ENCODE results near the gene TLE4.

The TLE4 gene

GRCh38 chr9:79765466-79765865, 193.7 kb downstream of the TLE4 start:
- no peak for DNase-seq (ENCODE audit: low read depth in 4 of 4, low spot score in 1 of 4)

GRCh38 chr9:79766091-79766490, 194.3 kb downstream of the TLE4 start:
- DNase-seq (ENCODE audit: low read depth in 4 of 4, low spot score in 1 of 4), result no peak

GRCh38 chr9:79768194-79768593, 196.4 kb downstream of the TLE4 start:
- no peak for DNase-seq (ENCODE audit: low read depth in 4 of 4, low spot score in 1 of 4)

- no peak for DNase-seq (ENCODE audit: low read depth in 4 of 4, low spot score in 1 of 4)
These were observed 197.9 kb downstream of the TLE4 start for GRCh38 chr9:79769476-79770275.

GRCh38 chr9:79774356-79774755, 202.6 kb downstream of the TLE4 start:
- no peak for DNase-seq (ENCODE audit: low read depth in 4 of 4, low spot score in 1 of 4)

Data from stimulated activated CD4-positive, alpha-beta T cell treated with anti-CD3 and anti-CD28 coated beads, Interleukin-1b, Interleukin-23, amount 100 ng/mL, for 24 hours (primary cell).